ENCODE data around the gene DDAH1. TPM values are rescaled to one million over a fixed set of nuclear protein-coding genes. Genes with fewer than 3 reads are reported as not detected.
A peak's percentile ranks its signal among the peaks of the same experiment; 100 is the strongest.

Gene DDAH1
- total and polyA plus RNA-seq, 11 donors: 5.7 to 33.9 (median 16.1) TPM

GRCh38 chr1:85297855-85298629 lies 166.9 kb downstream of the DDAH1 start:
- DNase-seq: peak in 3 of 5 donors; percentile 38 to 82 (median 71)
- intact Hi-C loops (cut with DNase I): loop anchor here in 1 of 10 donors (5.0 kb wide), 1 partner anchor 279 kb away; no protein-coding TSS in a partner anchor
- peak overlapping the region in 11 of 12 donors; percentile 47 to 79 (median 67) for H3K27ac ChIP-seq
- peak; percentile 69 to 94 (median 82) for ATAC-seq
- H3K27me3 ChIP-seq: no peaks in the 10 kb centered on the region
- no peaks in the 10 kb centered on the region for H3K9me3 ChIP-seq
- H3K4me3 ChIP-seq: peak overlapping the region in 5 of 12 donors; percentile 1 to 13 (median 11)
- TF ChIP-seq POLR2A (IDR thresholded peaks at IDR 0.05) (no peak), CTCF (IDR thresholded peaks at IDR 0.05) (no peak)
- WGBS, 4 donors: 40 to 59% (median 52%) methylated on average over 11 of the region's 11 CpGs
- peaks cover 0 to 28% (median 11%) of the 10 kb centered on the region in 12 donors for H3K4me1 ChIP-seq
- no peaks in the 10 kb centered on the region for H3K36me3 ChIP-seq

GRCh38 chr1:85297538-85297854 lies 167.5 kb downstream of the DDAH1 start:
- Histone ChIP-seq H3K27ac (peak overlapping the region in 9 of 12 donors; percentile 9 to 79 (median 53)), H3K4me1 (peaks cover 0 to 28% (median 11%) of the 10 kb centered on the region in 12 donors), H3K36me3 (no peaks in the 10 kb centered on the region), H3K4me3 (peak overlapping the region in 3 of 12 donors; percentile 1 to 13 (median 13)), H3K27me3 (no peaks in the 10 kb centered on the region), H3K9me3 (no peaks in the 10 kb centered on the region)
- WGBS, 4 donors: 42 to 65% (median 53%) methylated on average over 1 of the region's 1 CpG
- no peak for ATAC-seq
- DNase-seq: no peak
- TF ChIP-seq CTCF (IDR thresholded peaks at IDR 0.05): no peak
- no peak for TF ChIP-seq POLR2A (IDR thresholded peaks at IDR 0.05)
- intact Hi-C loops (cut with DNase I): loop anchor here in 1 of 10 donors (5.0 kb wide), 1 partner anchor 280 kb away; no protein-coding TSS in a partner anchor

GRCh38 chr1:85296980-85297379 lies 168.0 kb downstream of the DDAH1 start:
- Histone ChIP-seq H3K27me3 (no peaks in the 10 kb centered on the region), H3K4me3 (no peak overlapping the region), H3K36me3 (no peaks in the 10 kb centered on the region), H3K27ac (peak overlapping the region in 7 of 12 donors; percentile 9 to 79 (median 58)), H3K4me1 (peaks cover 0 to 28% (median 11%) of the 10 kb centered on the region in 12 donors), H3K9me3 (no peaks in the 10 kb centered on the region)
- intact Hi-C loops (cut with DNase I): loop anchor here in 1 of 10 donors (5.0 kb wide), 1 partner anchor 280 kb away; no protein-coding TSS in a partner anchor
- ATAC-seq (no peak), DNase-seq (no peak)
- WGBS, 4 donors: 43 to 61% (median 53%) methylated on average over 1 of the region's 1 CpG
- TF ChIP-seq POLR2A (IDR thresholded peaks at IDR 0.05): no peak

GRCh38 chr1:85295654-85296053 lies 169.3 kb downstream of the DDAH1 start:
- TF ChIP-seq CTCF (IDR thresholded peaks at IDR 0.05) (no peak), POLR2A (IDR thresholded peaks at IDR 0.05) (no peak)
- ATAC-seq: no peak
- peaks cover 0 to 28% (median 11%) of the 10 kb centered on the region in 12 donors for H3K4me1 ChIP-seq

More at GRCh38 chr1:85295654-85296053, 169.3 kb downstream of the DDAH1 start:
- intact Hi-C loops (cut with DNase I): loop anchor here in 1 of 10 donors (5.0 kb wide), 1 partner anchor 282 kb away; no protein-coding TSS in a partner anchor
- DNase-seq: no peak
- H3K4me3 ChIP-seq: no peak overlapping the region
- H3K27me3 ChIP-seq: no peaks in the 10 kb centered on the region
- H3K27ac ChIP-seq: no peak overlapping the region
- no peaks in the 10 kb centered on the region for H3K9me3 ChIP-seq
- WGBS, 4 donors: 78 to 89% (median 86%) methylated on average over 3 to 4 of the region's 4 CpGs
- no peaks in the 10 kb centered on the region for H3K36me3 ChIP-seq

Data from heart left ventricle (tissue), 16 donors.